NCI-H1417 treated with DMSO at 0.1 percent for 48 hours (cell line): ENCODE data around the gene EPHB4.
"Not testable (repeated sequence)": the region's sequence is repeated elsewhere in the genome, so short reads cannot be mapped to it uniquely, and the experiment has no call there.

Source experiments
- DNase-seq: peaks from one replicate; lab custom pipeline; 2025; lab: John Stamatoyannopoulos, UW

EPHB4 gene

GRCh38 chr7:100827330-100828226, at the start of gene EPHB4:
TSS of gene EPHB4 (minus strand) at chr7:100827523. CDS start at chr7:100827030, 493 bp downstream.
- DNase-seq = no peak

DNA sequence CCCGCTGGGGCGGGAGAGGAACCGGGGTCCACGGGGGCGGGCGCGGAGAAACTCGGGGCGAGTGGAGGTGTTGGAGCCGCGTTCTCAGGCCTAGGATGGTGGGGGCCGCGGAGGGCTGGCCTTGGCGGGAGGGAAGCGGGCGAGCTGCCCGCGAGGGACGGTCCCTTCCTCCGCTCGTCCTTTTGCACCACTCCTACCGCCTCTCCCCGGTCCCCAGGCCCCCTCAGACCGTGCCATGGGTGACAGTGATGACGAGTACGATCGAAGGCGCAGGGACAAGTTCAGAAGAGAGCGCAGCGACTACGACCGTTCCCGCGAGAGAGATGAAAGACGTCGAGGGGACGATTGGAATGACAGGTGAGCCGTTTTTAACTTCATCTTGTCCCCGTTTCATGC, 48.0 kb upstream of the EPHB4 start:
- no peak for DNase-seq

DNA sequence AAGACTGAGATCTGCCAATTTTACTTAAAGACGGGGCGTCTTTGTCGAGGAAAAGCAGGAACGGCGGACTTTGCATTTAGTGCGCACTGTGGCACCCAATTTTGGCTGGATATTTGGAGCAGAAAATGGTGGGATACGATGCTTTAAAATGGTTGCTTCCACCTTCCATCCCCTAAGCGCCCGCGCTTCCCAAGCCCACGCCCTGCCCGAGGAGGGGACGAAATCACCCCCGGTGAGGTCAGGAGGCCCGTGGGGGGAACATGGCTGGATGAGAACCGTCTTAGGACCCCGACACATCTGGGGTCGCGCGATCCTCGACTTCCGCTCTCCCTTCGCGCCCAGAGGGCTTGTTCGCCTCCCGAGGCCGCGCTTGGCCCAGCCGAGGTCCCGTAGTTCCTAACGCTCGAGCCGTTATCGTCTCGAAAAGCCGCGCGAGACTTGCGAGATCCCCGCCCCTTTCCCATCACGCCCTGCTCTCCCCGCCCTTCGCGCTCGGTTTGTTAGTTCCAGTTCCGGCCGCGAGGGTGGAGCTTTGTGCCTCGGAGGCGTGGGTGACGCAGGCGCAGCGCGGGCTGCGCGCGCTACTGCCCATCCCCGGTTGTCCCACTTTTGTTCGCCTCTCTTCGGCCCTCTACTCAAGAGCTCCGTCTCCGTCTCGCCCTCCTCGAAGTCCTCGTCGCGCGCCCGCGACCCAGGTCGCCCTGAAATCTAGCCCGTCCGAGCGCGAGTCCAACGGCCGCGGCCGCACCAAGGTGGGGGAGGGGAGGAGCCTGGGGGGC, 47.4 kb upstream of the EPHB4 start, which contains the start of gene SRRT:
SRRT (plus strand) TSS at position 527 of the 779 bp plus-strand sequence. CDS start 488 bp downstream, outside the sequence.
- DNase-seq = peak; percentile 94

DNA sequence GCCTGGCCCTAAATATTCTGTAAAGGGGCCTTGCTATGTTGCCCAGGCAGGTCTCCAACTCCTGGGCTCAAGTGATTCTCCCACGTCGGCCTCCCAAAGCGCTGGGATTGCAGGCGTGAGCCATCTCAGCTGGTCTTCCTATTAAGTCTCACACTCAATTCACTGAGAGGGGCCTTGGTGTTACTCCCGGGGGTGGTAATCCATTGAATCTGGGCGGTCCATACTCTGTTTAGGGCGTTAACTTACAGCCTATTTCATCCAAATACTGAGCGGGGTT, 46.9 kb upstream of the EPHB4 start:
- no peak for DNase-seq

- no peak for DNase-seq
Measured at GRCh38 chr7:100873599-100874299, 46.4 kb upstream of the EPHB4 start.

DNA sequence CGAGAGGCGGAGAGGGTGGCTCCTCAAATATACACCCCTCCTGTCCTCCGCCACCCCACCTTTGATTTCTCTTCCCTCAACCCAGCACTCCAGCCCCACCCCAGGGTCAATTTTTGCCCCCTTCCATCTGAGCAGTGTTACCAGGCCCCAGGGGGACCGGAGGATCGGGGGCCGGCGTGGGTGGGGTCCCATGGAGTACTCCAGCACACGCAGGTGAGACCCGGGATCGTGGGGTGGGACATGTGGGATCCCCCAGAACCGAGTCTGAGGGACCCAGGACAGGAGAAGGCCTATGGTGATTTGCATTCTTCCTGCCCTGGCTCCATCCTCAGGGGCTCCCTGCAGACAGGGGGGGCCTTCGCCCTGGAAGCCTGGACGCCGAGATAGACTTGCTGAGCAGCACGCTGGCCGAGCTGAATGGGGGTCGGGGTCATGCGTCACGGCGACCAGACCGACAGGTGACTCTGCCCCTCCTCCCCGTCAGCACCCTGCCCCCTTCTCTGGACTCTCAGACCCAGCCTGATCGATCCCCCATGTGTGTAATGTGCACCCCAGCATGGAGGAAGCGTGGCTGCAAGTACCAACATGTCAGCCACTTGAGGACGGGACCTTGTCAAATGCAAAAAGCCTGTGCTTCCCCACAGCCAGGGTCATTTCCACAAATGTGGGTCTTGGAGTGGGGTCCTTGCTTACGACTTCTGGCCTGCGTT, 40.6 kb upstream of the EPHB4 start:
- DNase-seq = no peak

DNA sequence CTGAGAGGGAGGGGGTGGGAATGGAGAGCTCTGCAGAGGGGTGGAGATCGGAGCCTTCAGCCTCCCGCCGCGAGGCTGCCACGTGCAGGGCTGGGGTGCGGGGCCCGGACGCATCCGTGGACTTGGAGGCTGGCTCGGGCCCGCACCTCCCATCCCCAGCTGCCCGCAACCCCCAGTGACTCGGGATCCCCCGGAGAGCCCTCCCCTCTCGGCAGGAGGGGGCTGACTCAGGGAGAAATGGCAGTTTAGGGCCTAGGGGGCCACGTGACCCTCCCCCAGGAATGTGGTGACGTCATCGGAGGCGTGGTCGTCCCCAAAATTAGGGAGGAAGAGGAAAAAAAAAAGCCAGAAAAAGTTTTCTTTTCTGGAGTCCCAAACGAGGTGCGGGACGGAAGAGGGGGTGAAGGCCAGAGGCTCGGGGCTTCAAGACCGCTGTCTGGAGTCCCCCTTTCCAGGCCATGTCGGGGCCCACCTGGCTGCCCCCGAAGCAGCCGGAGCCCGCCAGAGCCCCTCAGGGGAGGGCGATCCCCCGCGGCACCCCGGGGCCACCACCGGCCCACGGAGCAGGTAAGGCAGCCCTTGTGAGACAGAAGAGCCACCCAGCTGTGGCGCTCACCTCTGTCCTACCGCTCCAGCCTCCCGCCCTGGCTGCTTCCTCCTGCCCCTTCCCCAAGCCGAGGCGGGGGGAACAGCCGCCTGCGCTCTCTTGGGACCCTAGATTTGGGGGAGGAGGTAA, 39.9 kb upstream of the EPHB4 start, which contains the start of gene TRIP6:
TRIP6 (plus strand) TSS at position 348 of the 736 bp plus-strand sequence; CDS start at position 459, 111 bp downstream.
- no peak for DNase-seq

- no peak for DNase-seq
Measured at GRCh38 chr7:100866729-100867039, 39.4 kb upstream of the EPHB4 start.

- DNase-seq = no peak
Measured at GRCh38 chr7:100865938-100866728, 38.8 kb upstream of the EPHB4 start.

GRCh38 chr7:100865372-100865911, 38.1 kb upstream of the EPHB4 start:
- DNase-seq = no peak

DNA sequence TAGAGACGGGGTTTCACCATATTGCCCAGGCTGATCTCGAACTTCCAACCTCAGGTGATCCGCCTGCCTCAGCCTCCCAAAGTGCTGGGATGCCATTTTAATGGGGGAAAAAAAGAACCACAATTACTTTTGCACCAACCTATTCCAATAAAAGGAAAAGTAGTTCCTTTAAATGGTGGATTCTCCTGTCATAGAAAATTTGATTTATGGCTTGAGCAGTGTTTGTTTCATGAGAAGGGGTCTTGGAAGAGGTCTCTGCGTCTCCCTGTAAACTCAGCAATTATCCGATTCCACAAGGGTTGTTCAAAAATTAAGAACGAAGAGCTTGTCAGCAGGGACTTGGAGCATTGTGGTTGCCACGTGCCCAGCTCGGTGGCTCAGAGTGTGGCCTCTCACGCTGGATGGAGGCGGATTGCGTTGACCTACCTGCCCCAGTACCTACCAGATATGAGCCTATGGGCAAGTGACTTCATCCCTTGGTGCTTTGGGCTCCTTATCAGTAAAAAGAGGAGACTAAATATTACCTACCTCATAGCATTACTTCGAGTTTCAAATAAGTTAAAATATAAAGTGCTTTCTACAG, 37.0 kb upstream of the EPHB4 start:
- DNase-seq = no peak

DNA sequence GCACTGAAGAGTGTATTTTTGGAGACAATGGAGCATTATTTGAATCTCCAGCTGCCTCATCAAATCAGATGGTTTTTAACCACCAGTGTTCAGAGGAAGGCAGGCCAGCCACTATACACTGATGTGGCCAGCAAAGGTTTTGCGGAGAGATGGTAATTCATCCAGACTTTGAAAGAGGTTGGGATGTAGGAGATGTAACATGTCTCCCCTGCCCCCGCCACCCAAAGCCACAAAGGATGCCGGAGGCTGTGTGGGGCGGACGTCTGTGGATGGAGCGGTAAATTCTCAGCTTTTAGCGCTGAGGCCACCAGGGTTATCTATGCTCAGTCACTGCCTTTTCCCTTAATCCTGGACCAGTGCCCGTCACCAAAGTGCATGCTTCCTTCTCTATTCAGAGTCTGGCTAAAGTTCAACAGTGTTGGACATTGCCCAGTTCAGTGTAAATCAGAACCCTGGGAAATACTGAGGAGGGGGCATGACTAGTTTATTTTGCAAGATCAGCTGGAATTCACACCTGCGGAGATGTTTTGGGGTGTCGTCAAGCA, 36.2 kb upstream of the EPHB4 start:
- DNase-seq = no peak

DNA sequence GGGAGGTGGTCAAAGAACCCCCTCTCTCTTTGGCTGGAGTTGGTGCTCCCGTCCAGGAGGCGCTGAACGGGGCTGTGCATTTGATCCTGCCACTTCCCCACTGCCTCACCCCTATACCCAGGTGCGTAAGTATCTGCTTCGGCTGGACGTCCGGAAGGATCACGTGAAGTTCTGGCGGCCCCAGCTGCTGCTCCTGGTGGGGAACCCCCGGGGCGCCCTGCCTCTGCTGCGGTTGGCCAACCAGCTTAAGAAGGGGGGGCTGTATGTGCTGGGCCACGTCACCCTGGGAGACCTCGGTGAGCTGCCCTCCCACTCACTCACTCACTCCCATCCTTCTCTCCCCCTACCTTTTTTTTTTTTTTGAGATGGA, 34.3 kb upstream of the EPHB4 start:
- no peak for DNase-seq

DNA sequence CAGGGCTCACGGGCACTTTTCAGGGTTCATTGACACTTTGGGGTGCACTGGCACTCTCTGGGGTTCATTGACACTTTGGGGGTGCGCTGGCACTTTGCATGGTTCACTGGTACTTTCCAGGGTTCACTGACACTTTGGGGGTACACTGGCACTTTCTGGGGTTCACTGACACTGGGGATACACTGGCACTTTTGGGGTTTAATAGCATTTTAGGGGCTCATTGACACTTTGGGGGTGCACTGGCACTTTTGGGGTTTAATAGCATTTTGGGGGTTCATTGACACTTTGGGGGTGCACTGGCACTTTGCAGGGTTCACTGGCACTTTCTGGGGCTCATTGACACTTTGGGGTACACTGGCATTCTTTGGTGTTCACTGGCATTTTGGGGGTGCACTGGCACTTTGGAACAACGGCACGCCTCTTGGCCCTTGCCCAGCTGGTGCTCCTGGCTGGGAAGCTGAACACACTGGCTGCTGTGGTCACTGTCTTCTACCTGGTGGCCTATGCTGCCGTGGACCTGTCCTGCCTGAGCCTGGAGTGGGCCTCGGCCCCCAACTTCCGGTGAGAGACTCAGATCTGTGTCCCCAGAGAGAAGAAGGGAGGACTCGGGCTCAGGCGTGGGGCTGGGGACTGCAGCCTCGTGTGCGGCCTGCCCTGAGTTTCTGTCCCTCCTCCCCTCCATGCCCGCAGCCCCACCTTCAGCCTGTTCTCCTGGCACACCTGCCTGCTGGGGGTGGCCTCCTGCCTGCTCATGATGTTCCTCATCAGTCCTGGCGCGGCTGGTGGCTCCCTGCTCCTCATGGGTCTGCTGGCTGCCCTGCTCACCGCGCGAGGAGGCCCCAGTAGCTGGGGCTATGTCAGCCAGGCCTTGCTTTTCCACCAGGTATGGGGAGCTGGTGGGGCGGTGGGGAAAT, 33.6 kb upstream of the EPHB4 start:
- no peak for DNase-seq

DNA sequence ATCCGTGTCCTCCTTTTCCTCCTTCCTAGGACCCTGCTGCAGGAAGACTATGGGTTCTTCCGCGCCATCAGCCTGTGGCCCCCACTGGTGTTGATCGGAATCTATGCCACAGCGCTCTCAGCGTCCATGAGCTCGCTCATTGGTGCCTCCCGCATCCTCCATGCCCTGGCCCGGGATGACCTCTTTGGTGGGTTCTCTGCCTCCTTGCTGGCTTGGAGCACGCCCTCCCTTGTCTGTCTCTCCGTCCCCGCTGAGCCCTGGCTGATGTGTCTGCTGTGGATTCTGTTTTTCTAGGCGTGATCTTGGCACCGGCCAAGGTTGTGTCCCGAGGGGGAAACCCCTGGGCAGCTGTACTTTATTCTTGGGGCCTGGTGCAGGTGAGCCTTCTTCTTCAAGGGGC, 32.5 kb upstream of the EPHB4 start:
- DNase-seq = no peak

- DNase-seq = no peak
Measured at GRCh38 chr7:100856871-100857282, 29.6 kb upstream of the EPHB4 start.

DNA sequence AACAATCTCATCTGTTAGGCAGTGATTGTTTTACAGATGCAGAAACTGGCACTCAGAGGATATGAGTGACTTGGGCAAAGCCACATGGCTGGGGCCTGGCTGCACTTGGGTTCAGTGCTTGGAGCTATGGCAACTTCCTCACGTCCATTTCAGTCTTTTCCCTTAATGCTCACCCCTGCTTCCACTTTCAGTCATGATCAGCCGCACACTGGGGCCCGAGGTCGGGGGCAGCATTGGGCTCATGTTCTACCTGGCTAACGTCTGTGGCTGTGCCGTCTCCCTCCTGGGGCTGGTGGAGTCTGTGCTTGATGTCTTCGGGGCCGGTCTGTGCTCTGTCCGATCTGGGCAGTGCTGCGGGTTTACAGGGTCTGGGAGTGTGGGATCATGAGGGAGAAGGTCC, 28.2 kb upstream of the EPHB4 start:
- DNase-seq = no peak

GRCh38 chr7:100854899-100855298, 27.6 kb upstream of the EPHB4 start:
- DNase-seq = not testable (repeated sequence)
